ENCODE results near the gene BMPR1B.

DNA sequence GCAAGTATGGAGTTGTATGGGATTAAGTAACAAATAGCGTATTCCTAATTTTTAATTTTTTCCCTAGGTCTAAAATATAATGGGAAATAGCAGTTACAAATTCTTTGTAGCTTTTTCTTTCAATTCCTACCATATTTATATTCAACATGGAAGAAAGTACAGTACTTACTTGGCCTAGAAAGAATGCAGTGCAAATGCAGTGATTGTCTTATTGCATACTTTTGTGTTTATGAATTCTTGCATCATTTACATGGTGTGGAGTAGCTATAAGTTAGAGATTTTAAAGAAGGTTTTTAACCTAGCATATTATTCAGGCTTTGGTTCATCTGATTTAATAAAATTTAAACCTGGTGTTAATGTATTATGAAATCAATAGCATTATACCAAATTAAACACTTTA, 263.3 kb downstream of the BMPR1B start:
- no peak for TF ChIP-seq POLR2AphosphoS5 (IDR thresholded peaks at IDR 0.05; ENCODE audit: low read depth, low read length)
- TF ChIP-seq, protein P1, sequence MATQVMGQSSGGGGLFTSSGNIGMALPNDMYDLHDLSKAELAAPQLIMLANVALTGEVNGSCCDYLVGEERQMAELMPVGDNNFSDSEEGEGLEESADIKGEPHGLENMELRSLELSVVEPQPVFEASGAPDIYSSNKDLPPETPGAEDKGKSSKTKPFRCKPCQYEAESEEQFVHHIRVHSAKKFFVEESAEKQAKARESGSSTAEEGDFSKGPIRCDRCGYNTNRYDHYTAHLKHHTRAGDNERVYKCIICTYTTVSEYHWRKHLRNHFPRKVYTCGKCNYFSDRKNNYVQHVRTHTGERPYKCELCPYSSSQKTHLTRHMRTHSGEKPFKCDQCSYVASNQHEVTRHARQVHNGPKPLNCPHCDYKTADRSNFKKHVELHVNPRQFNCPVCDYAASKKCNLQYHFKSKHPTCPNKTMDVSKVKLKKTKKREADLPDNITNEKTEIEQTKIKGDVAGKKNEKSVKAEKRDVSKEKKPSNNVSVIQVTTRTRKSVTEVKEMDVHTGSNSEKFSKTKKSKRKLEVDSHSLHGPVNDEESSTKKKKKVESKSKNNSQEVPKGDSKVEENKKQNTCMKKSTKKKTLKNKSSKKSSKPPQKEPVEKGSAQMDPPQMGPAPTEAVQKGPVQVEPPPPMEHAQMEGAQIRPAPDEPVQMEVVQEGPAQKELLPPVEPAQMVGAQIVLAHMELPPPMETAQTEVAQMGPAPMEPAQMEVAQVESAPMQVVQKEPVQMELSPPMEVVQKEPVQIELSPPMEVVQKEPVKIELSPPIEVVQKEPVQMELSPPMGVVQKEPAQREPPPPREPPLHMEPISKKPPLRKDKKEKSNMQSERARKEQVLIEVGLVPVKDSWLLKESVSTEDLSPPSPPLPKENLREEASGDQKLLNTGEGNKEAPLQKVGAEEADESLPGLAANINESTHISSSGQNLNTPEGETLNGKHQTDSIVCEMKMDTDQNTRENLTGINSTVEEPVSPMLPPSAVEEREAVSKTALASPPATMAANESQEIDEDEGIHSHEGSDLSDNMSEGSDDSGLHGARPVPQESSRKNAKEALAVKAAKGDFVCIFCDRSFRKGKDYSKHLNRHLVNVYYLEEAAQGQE (IDR thresholded peaks at IDR 0.05; ENCODE audit: insufficient read depth in 1 of 2, low read depth in 2 of 2, low read length in 2 of 2), result no peak
- no peak for TF ChIP-seq TAF1 (IDR thresholded peaks at IDR 0.05; ENCODE audit: borderline replicate concordance, insufficient read depth, low read length)
- TF ChIP-seq SIN3A (IDR thresholded peaks at IDR 0.05; ENCODE audit: borderline replicate concordance, insufficient read depth, low read length), result no peak
- TF ChIP-seq FOXP2 (optimal IDR thresholded peaks at IDR 0.05; ENCODE audit: borderline replicate concordance, extremely low read depth, extremely low read length, insufficient read depth), result no peak

Measured in PFSK-1 (cell line).